Effector memory CD4-positive, alpha-beta T cell (primary cell): ENCODE data around the gene ARHGAP15.

Experiments used
- DNase-seq, 3 donors: peaks; one replicate each; pipeline ENCODE4 v3.0.0-alpha.2; 2020
- H3K27ac ChIP-seq: 2 replicates; pipeline ENCODE4 v1.7.0; 2013; ENCODE audit warnings: mild to moderate bottlenecking, low read length, moderate library complexity; ENCODE audit not compliant: insufficient read depth, poor library complexity, severe bottlenecking
- H3K27me3 ChIP-seq: replicated peaks from 2 replicates; pipeline ENCODE4 v1.7.0; 2013; ENCODE audit warnings: mild to moderate bottlenecking, low read length; ENCODE audit not compliant: insufficient read depth, control insufficient read depth, poor library complexity, severe bottlenecking
- H3K36me3 ChIP-seq: 2 replicates; pipeline ENCODE4 v1.7.0; 2013; ENCODE audit warnings: mild to moderate bottlenecking, low read length, moderate library complexity; ENCODE audit not compliant: control insufficient read depth, insufficient read depth
- H3K4me1 ChIP-seq: 2 replicates; pipeline ENCODE4 v1.7.0; 2013; ENCODE audit warnings: low read length, mild to moderate bottlenecking; ENCODE audit not compliant: control insufficient read depth, insufficient read depth, poor library complexity, severe bottlenecking
- H3K4me3 ChIP-seq: 2 replicates; pipeline ENCODE4 v1.7.0; 2013; ENCODE audit warnings: low read length, low read depth, mild to moderate bottlenecking; ENCODE audit not compliant: insufficient read depth, poor library complexity, severe bottlenecking
- H3K9me3 ChIP-seq: 2 replicates; pipeline ENCODE4 v1.7.0; 2013; ENCODE audit warnings: mild to moderate bottlenecking, low read length, moderate library complexity; ENCODE audit not compliant: control insufficient read depth

Gene ARHGAP15

GRCh38 chr2:143481237-143481623 is 352.0 kb downstream of the ARHGAP15 start:
- no peaks in the 10 kb centered on the region for H3K27me3 ChIP-seq
- H3K9me3 ChIP-seq = no peaks in the 10 kb centered on the region
- DNase-seq = no peak
- peaks cover 3% of the 10 kb centered on the region for H3K4me1 ChIP-seq
- H3K4me3 ChIP-seq = no peak overlapping the region
- H3K27ac ChIP-seq = no peak overlapping the region
- peaks cover 4% of the 10 kb centered on the region for H3K36me3 ChIP-seq

GRCh38 chr2:143481733-143482132 is 352.5 kb downstream of the ARHGAP15 start:
- Histone ChIP-seq H3K27me3 (no peaks in the 10 kb centered on the region), H3K9me3 (no peaks in the 10 kb centered on the region), H3K4me3 (no peak overlapping the region), H3K27ac (no peak overlapping the region), H3K4me1 (peaks cover 3% of the 10 kb centered on the region), H3K36me3 (peaks cover 7% of the 10 kb centered on the region)
- no peak for DNase-seq

GRCh38 chr2:143482316-143482715 is 353.1 kb downstream of the ARHGAP15 start:
- Histone ChIP-seq H3K4me1 (peaks cover 3% of the 10 kb centered on the region), H3K4me3 (no peak overlapping the region), H3K27ac (no peak overlapping the region), H3K36me3 (peaks cover 10% of the 10 kb centered on the region), H3K9me3 (no peaks in the 10 kb centered on the region), H3K27me3 (no peaks in the 10 kb centered on the region)
- no peak for DNase-seq

GRCh38 chr2:143482771-143483170 is 353.6 kb downstream of the ARHGAP15 start:
- no peak overlapping the region for H3K4me3 ChIP-seq
- H3K9me3 ChIP-seq = no peaks in the 10 kb centered on the region
- no peaks in the 10 kb centered on the region for H3K27me3 ChIP-seq
- peaks cover 14% of the 10 kb centered on the region for H3K36me3 ChIP-seq
- peaks cover 3% of the 10 kb centered on the region for H3K4me1 ChIP-seq
- no peak overlapping the region for H3K27ac ChIP-seq
- no peak for DNase-seq

- Histone ChIP-seq H3K36me3 (peaks cover 33% of the 10 kb centered on the region), H3K9me3 (no peaks in the 10 kb centered on the region), H3K4me1 (peaks cover 3% of the 10 kb centered on the region), H3K27me3 (no peaks in the 10 kb centered on the region), H3K27ac (no peak overlapping the region), H3K4me3 (no peak overlapping the region)
- DNase-seq = no peak
Measured at GRCh38 chr2:143486976-143487375, 357.8 kb downstream of the ARHGAP15 start.

- Histone ChIP-seq H3K4me3 (no peak overlapping the region), H3K36me3 (peaks cover 34% of the 10 kb centered on the region), H3K27ac (no peak overlapping the region), H3K4me1 (peaks cover 3% of the 10 kb centered on the region), H3K9me3 (no peaks in the 10 kb centered on the region), H3K27me3 (no peaks in the 10 kb centered on the region)
- DNase-seq = no peak
Measured at GRCh38 chr2:143489145-143489544, 359.9 kb downstream of the ARHGAP15 start.

- Histone ChIP-seq H3K4me1 (no peaks in the 10 kb centered on the region), H3K27me3 (no peaks in the 10 kb centered on the region), H3K27ac (no peak overlapping the region), H3K4me3 (no peak overlapping the region), H3K9me3 (no peaks in the 10 kb centered on the region), H3K36me3 (peaks cover 34% of the 10 kb centered on the region)
- DNase-seq = no peak
Measured at GRCh38 chr2:143491131-143491530, 361.9 kb downstream of the ARHGAP15 start.

GRCh38 chr2:143493339-143493738 is 364.1 kb downstream of the ARHGAP15 start:
- Histone ChIP-seq H3K27ac (no peak overlapping the region), H3K36me3 (peaks cover 18% of the 10 kb centered on the region), H3K9me3 (no peaks in the 10 kb centered on the region), H3K27me3 (no peaks in the 10 kb centered on the region), H3K4me1 (no peaks in the 10 kb centered on the region), H3K4me3 (no peak overlapping the region)
- no peak for DNase-seq

- no peak for DNase-seq
- H3K27me3 ChIP-seq = no peaks in the 10 kb centered on the region
- no peak overlapping the region for H3K27ac ChIP-seq
- H3K4me3 ChIP-seq = no peak overlapping the region
- peaks cover 3% of the 10 kb centered on the region for H3K4me1 ChIP-seq
- no peaks in the 10 kb centered on the region for H3K9me3 ChIP-seq
- H3K36me3 ChIP-seq = peaks cover 6% of the 10 kb centered on the region
Measured at GRCh38 chr2:143497726-143498125, 368.5 kb downstream of the ARHGAP15 start.

- Histone ChIP-seq H3K27ac (no peak overlapping the region), H3K9me3 (no peaks in the 10 kb centered on the region), H3K4me1 (peaks cover 3% of the 10 kb centered on the region), H3K4me3 (no peak overlapping the region), H3K27me3 (no peaks in the 10 kb centered on the region), H3K36me3 (peaks cover 6% of the 10 kb centered on the region)
- no peak for DNase-seq
Measured at GRCh38 chr2:143498496-143498895, 369.3 kb downstream of the ARHGAP15 start.

- peaks cover 6% of the 10 kb centered on the region for H3K36me3 ChIP-seq
- no peaks in the 10 kb centered on the region for H3K27me3 ChIP-seq
- no peak for DNase-seq
- no peak overlapping the region for H3K27ac ChIP-seq
- H3K4me3 ChIP-seq = no peak overlapping the region
- peaks cover 3% of the 10 kb centered on the region for H3K4me1 ChIP-seq
- no peaks in the 10 kb centered on the region for H3K9me3 ChIP-seq
Measured at GRCh38 chr2:143499061-143499460, 369.8 kb downstream of the ARHGAP15 start.
